ENCODE data around the gene SCYGR1.
"Not testable (repeated sequence)": the region's sequence is repeated elsewhere in the genome, so short reads cannot be mapped to it uniquely, and the experiment has no call there.

Gene SCYGR1

DNA sequence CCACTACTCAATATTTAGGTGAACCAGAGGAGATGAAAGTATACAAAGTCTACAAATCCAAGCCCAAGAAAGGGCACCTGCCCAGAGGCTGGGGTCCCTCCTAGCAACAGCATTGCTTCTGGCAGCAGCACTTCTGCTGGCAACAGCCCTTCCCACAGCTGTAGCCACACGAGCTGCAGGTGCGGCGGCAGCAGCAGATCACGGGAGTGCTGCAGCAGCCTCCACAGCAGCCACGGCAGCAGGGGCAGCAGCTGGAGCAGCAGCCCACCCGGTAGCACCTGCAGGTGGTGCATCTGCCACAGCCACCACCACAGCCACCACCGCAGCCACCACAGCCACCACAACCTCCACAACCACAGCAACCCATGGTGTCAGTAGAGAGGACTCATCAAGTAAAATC, at the start of gene SCYGR1:
Gene SCYGR1, minus strand, starts transcription at position 367 of the 400 bp plus-strand sequence. Its CDS starts 0 bp downstream, at position 367.
- not testable (repeated sequence) for H3K27ac ChIP-seq (ENCODE audit: low read depth, low read length, poor library complexity, severe bottlenecking); H3K4me1 ChIP-seq (ENCODE audit: insufficient read depth, low read length, severe bottlenecking); H3K4me2 ChIP-seq (ENCODE audit: low read length); H3K27me3 ChIP-seq (ENCODE audit: insufficient read depth, low read length); H3K79me2 ChIP-seq (ENCODE audit: insufficient read depth, low read length); H2AFZ ChIP-seq (ENCODE audit: low read length); H4K20me1 ChIP-seq (ENCODE audit: insufficient read depth, low read length); H3F3A ChIP-seq (ENCODE audit: insufficient read depth, low read length); H3K36me3 ChIP-seq (ENCODE audit: insufficient read depth, low read length); H3K9me2 ChIP-seq (ENCODE audit: low read depth, low read length); H3K9me3 ChIP-seq (ENCODE audit: low read length); H3K9ac ChIP-seq (ENCODE audit: low read length); H3K4me3 ChIP-seq (ENCODE audit: low read depth, low read length, poor library complexity, severe bottlenecking)

GRCh38 chr2:227436436-227437174, 48.9 kb upstream of the SCYGR1 start:
- Histone ChIP-seq H4K20me1 (ENCODE audit: insufficient read depth, low read length) (no peaks in the 10 kb centered on the region), H3K9me3 (ENCODE audit: low read length) (peaks cover 9% of the 10 kb centered on the region), H3K4me1 (ENCODE audit: insufficient read depth, low read length, severe bottlenecking) (no peaks in the 10 kb centered on the region), H3K79me2 (ENCODE audit: insufficient read depth, low read length) (no peaks in the 10 kb centered on the region), H3K9ac (ENCODE audit: low read length) (no peak overlapping the region), H3K4me2 (ENCODE audit: low read length) (no peak overlapping the region), H3K9me2 (ENCODE audit: low read depth, low read length) (no peaks in the 10 kb centered on the region), H3F3A (ENCODE audit: insufficient read depth, low read length) (no peaks in the 10 kb centered on the region), H3K36me3 (ENCODE audit: insufficient read depth, low read length) (no peaks in the 10 kb centered on the region), H3K27me3 (ENCODE audit: insufficient read depth, low read length) (no peaks in the 10 kb centered on the region), H3K4me3 (ENCODE audit: low read depth, low read length, poor library complexity, severe bottlenecking) (no peak overlapping the region), H2AFZ (ENCODE audit: low read length) (no peak overlapping the region), H3K27ac (ENCODE audit: low read depth, low read length, poor library complexity, severe bottlenecking) (no peak overlapping the region)
- TF ChIP-seq, protein P1, sequence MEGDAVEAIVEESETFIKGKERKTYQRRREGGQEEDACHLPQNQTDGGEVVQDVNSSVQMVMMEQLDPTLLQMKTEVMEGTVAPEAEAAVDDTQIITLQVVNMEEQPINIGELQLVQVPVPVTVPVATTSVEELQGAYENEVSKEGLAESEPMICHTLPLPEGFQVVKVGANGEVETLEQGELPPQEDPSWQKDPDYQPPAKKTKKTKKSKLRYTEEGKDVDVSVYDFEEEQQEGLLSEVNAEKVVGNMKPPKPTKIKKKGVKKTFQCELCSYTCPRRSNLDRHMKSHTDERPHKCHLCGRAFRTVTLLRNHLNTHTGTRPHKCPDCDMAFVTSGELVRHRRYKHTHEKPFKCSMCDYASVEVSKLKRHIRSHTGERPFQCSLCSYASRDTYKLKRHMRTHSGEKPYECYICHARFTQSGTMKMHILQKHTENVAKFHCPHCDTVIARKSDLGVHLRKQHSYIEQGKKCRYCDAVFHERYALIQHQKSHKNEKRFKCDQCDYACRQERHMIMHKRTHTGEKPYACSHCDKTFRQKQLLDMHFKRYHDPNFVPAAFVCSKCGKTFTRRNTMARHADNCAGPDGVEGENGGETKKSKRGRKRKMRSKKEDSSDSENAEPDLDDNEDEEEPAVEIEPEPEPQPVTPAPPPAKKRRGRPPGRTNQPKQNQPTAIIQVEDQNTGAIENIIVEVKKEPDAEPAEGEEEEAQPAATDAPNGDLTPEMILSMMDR (IDR thresholded peaks at IDR 0.05; ENCODE audit: low read length) = no peak
- TF ChIP-seq EZH2 (IDR thresholded peaks at IDR 0.05; ENCODE audit: borderline replicate concordance, low read length) = no peak

DNA sequence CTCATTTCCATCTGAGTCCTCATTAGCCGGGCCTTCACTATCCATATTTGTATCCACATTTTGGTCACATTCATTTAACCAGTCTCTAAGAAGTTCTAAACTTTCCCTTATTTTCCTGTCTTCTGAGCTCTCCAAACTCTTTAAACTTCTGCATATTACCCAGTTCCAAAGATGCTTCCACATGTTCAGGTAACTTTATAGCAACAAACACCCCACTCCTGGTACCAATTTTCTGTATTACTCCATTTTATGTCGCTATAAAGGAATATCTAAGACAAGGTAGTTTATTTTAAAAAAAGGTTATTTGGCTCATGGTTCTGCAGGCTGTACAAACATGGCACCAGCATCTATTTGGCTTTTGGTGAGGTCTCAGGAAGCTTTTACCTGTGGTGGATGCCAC, 45.4 kb upstream of the SCYGR1 start:
- Histone ChIP-seq H3K36me3 (ENCODE audit: insufficient read depth, low read length) (no peaks in the 10 kb centered on the region), H3K9me3 (ENCODE audit: low read length) (peaks cover 9% of the 10 kb centered on the region)

More for the DNA sequence above, 45.4 kb upstream of the SCYGR1 start:
- H3K9ac ChIP-seq (ENCODE audit: low read length) = no peak overlapping the region
- H3K79me2 ChIP-seq (ENCODE audit: insufficient read depth, low read length) = no peaks in the 10 kb centered on the region
- no peak for TF ChIP-seq EZH2 (IDR thresholded peaks at IDR 0.05; ENCODE audit: borderline replicate concordance, low read length)
- TF ChIP-seq, protein P1 (IDR thresholded peaks at IDR 0.05; ENCODE audit: low read length) = no peak
- no peak overlapping the region for H3K4me2 ChIP-seq (ENCODE audit: low read length)
- no peak overlapping the region for H3K4me3 ChIP-seq (ENCODE audit: low read depth, low read length, poor library complexity, severe bottlenecking)
- H4K20me1 ChIP-seq (ENCODE audit: insufficient read depth, low read length) = no peaks in the 10 kb centered on the region
- H3F3A ChIP-seq (ENCODE audit: insufficient read depth, low read length) = no peaks in the 10 kb centered on the region
- no peaks in the 10 kb centered on the region for H3K27me3 ChIP-seq (ENCODE audit: insufficient read depth, low read length)
- H3K4me1 ChIP-seq (ENCODE audit: insufficient read depth, low read length, severe bottlenecking) = no peaks in the 10 kb centered on the region
- no peaks in the 10 kb centered on the region for H3K9me2 ChIP-seq (ENCODE audit: low read depth, low read length)
- no peak overlapping the region for H2AFZ ChIP-seq (ENCODE audit: low read length)
- no peak overlapping the region for H3K27ac ChIP-seq (ENCODE audit: low read depth, low read length, poor library complexity, severe bottlenecking)

All from OCI-LY1 (cell line).